HepG2 (cell line): ENCODE measurements around the gene DRC3. TPM values are rescaled to one million over a fixed set of nuclear protein-coding genes. Genes with fewer than 3 reads are reported as not detected.

Experiments used
- FOSL2 ChIP-seq: sonication (generic); formaldehyde crosslinking; IDR thresholded peaks from 2 replicates; pipeline ENCODE4 v1.4.0; 2020; ENCODE audit warnings: missing genetic modification reagents
- HMGXB3 ChIP-seq: sonication (generic); formaldehyde crosslinking; IDR thresholded peaks from 2 replicates; pipeline ENCODE4 v1.4.0; 2020; ENCODE audit warnings: missing genetic modification reagents, borderline replicate concordance
- MTF2 ChIP-seq: sonication (generic); formaldehyde crosslinking; IDR thresholded peaks from 2 replicates; pipeline ENCODE4 v1.5.0; 2020; ENCODE audit warnings: missing genetic modification reagents, borderline replicate concordance
- PLRG1 ChIP-seq: fragments of 450-650 bp; conservative IDR thresholded peaks from 2 replicates; pipeline ENCODE4 v1.6.1; 2016
- XBP1 ChIP-seq: sonication (generic); formaldehyde crosslinking; IDR thresholded peaks from 2 replicates; pipeline ENCODE4 v1.5.0; 2020; ENCODE audit warnings: missing genetic modification reagents
- YEATS4 ChIP-seq: sonication (generic); formaldehyde crosslinking; IDR thresholded peaks from 2 replicates; pipeline ENCODE4 v1.4.0; 2020; ENCODE audit warnings: missing genetic modification reagents, borderline replicate concordance
- ZBTB3 ChIP-seq: sonication (generic); formaldehyde crosslinking; IDR thresholded peaks from 2 replicates; pipeline ENCODE4 v1.4.0; 2020; ENCODE audit warnings: low read depth, mild to moderate bottlenecking, moderate library complexity, missing genetic modification reagents, borderline replicate concordance
- ZC3H13 ChIP-seq: sonication (generic); formaldehyde crosslinking; IDR thresholded peaks from 2 replicates; pipeline ENCODE4 v1.8.1; 2023; ENCODE audit warnings: mild to moderate bottlenecking, missing genetic modification reagents, moderate library complexity
- ZNF558 ChIP-seq: sonication (generic); formaldehyde crosslinking; IDR thresholded peaks from 2 replicates; pipeline ENCODE4 v1.9.0; 2022; ENCODE audit warnings: mild to moderate bottlenecking, missing genetic modification reagents, borderline replicate concordance
- polyA plus RNA-seq, 8 experiments: library from polyadenylated mRNA; depleted of rRNA in 3 of 8; stranded (reverse) in 7 of 8; unstranded in 1 of 8; fragments of >200 nt; fragmentation: Illumina TruSeq in 4 of 8; extraction: Trizol in 4 of 8; gene quantifications; 2 replicates each; pipeline versions ENCODE4 v1.2.1 to v1.2.3, GENCODE V29; 2011 to 2016; ENCODE audit warnings: low read depth in 4 of 8, missing spikeins in 1 of 8, mixed read lengths in 1 of 8; ENCODE audit not compliant: insufficient read depth in 1 of 8
- total RNA-seq, 5 experiments: library from RNA; depleted of rRNA; stranded (reverse); fragments of >200 nt; fragmentation: Illumina TruSeq; extraction: Trizol; gene quantifications; 2 replicates each; pipeline ENCODE4 v1.2.3, GENCODE V29; 2016; ENCODE audit warnings: low read depth in 1 of 5
- TF ChIP-seq, protein P1 (sequence below): sonication (generic); formaldehyde crosslinking; IDR thresholded peaks from 2 replicates; pipeline ENCODE4 v1.5.1; 2020; ENCODE audit warnings: mild to moderate bottlenecking, missing genetic modification reagents, borderline replicate concordance
- TF ChIP-seq, protein P2 (sequence below), 2 experiments: IDR thresholded peaks; 2 replicates each; pipeline ENCODE4 v1.6.1; 2011 to 2012; ENCODE audit warnings: low read length in 2 of 2, borderline replicate concordance in 1 of 2, low read depth in 1 of 2, mild to moderate bottlenecking in 1 of 2, moderate library complexity in 1 of 2

DRC3 gene
- total and polyA plus RNA-seq, 2 of the 13 experiments (the other 11 are each of a cell fraction or from before 2014, with no cell fraction given) = 0.53 to 0.87 TPM

DNA sequence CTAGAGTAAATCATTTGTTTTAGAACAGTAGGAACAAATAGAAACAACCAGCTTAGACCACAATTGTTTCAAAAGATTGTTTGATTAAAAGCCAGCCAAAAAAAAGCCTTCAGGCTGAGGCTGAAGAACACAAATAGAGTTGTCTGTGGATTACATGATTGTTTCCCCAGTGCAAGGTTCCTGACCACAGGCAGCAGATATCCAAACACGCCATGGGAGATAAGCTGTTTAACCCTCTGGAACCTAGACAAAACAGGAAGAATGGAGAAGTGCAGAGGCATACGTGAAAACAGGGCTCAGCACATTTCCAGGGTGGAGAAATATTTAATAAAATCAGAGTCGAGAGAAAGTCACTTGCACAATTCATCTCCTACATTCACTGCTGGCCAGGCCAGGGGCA, 45.3 kb downstream of the DRC3 start (continued):
- TF ChIP-seq YEATS4 (no peak), XBP1 (CRISPR knock-in tag) (no peak), ZNF558 (CRISPR knock-in tag) (no peak), FOSL2 (CRISPR knock-in tag) (0 out of 2 replicates have a peak, but pooled peaks have one; percentile 6), MTF2 (CRISPR knock-in tag) (no peak), ZBTB3 (CRISPR knock-in tag) (no peak), HMGXB3 (CRISPR knock-in tag) (no peak), PLRG1 (no peak), ZC3H13 (CRISPR knock-in tag) (0 out of 2 replicates have a peak, but pooled peaks have one; percentile 49)
- TF ChIP-seq, protein P1, sequence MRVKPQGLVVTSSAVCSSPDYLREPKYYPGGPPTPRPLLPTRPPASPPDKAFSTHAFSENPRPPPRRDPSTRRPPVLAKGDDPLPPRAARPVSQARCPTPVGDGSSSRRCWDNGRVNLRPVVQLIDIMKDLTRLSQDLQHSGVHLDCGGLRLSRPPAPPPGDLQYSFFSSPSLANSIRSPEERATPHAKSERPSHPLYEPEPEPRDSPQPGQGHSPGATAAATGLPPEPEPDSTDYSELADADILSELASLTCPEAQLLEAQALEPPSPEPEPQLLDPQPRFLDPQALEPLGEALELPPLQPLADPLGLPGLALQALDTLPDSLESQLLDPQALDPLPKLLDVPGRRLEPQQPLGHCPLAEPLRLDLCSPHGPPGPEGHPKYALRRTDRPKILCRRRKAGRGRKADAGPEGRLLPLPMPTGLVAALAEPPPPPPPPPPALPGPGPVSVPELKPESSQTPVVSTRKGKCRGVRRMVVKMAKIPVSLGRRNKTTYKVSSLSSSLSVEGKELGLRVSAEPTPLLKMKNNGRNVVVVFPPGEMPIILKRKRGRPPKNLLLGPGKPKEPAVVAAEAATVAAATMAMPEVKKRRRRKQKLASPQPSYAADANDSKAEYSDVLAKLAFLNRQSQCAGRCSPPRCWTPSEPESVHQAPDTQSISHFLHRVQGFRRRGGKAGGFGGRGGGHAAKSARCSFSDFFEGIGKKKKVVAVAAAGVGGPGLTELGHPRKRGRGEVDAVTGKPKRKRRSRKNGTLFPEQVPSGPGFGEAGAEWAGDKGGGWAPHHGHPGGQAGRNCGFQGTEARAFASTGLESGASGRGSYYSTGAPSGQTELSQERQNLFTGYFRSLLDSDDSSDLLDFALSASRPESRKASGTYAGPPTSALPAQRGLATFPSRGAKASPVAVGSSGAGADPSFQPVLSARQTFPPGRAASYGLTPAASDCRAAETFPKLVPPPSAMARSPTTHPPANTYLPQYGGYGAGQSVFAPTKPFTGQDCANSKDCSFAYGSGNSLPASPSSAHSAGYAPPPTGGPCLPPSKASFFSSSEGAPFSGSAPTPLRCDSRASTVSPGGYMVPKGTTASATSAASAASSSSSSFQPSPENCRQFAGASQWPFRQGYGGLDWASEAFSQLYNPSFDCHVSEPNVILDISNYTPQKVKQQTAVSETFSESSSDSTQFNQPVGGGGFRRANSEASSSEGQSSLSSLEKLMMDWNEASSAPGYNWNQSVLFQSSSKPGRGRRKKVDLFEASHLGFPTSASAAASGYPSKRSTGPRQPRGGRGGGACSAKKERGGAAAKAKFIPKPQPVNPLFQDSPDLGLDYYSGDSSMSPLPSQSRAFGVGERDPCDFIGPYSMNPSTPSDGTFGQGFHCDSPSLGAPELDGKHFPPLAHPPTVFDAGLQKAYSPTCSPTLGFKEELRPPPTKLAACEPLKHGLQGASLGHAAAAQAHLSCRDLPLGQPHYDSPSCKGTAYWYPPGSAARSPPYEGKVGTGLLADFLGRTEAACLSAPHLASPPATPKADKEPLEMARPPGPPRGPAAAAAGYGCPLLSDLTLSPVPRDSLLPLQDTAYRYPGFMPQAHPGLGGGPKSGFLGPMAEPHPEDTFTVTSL (CRISPR knock-in tag) = no peak
- TF ChIP-seq, protein P2, sequence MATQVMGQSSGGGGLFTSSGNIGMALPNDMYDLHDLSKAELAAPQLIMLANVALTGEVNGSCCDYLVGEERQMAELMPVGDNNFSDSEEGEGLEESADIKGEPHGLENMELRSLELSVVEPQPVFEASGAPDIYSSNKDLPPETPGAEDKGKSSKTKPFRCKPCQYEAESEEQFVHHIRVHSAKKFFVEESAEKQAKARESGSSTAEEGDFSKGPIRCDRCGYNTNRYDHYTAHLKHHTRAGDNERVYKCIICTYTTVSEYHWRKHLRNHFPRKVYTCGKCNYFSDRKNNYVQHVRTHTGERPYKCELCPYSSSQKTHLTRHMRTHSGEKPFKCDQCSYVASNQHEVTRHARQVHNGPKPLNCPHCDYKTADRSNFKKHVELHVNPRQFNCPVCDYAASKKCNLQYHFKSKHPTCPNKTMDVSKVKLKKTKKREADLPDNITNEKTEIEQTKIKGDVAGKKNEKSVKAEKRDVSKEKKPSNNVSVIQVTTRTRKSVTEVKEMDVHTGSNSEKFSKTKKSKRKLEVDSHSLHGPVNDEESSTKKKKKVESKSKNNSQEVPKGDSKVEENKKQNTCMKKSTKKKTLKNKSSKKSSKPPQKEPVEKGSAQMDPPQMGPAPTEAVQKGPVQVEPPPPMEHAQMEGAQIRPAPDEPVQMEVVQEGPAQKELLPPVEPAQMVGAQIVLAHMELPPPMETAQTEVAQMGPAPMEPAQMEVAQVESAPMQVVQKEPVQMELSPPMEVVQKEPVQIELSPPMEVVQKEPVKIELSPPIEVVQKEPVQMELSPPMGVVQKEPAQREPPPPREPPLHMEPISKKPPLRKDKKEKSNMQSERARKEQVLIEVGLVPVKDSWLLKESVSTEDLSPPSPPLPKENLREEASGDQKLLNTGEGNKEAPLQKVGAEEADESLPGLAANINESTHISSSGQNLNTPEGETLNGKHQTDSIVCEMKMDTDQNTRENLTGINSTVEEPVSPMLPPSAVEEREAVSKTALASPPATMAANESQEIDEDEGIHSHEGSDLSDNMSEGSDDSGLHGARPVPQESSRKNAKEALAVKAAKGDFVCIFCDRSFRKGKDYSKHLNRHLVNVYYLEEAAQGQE (IDR thresholded peaks at IDR 0.05; ENCODE audit: borderline replicate concordance in 1 of 2, low read depth in 1 of 2, low read length in 2 of 2) = no peak
